C4-2B (cell line): ENCODE results near the gene PIGU.

Experiments used
- ZFX ChIP-seq: fragments of 450-650 bp; IDR thresholded peaks from 2 replicates; pipeline ENCODE4 v1.6.1; 2017
- TF ChIP-seq, protein P1 (sequence below): fragments of 450-650 bp; conservative IDR thresholded peaks from 2 replicates; pipeline ENCODE4 v1.5.1; 2017; ENCODE audit warnings: mild to moderate bottlenecking

DNA sequence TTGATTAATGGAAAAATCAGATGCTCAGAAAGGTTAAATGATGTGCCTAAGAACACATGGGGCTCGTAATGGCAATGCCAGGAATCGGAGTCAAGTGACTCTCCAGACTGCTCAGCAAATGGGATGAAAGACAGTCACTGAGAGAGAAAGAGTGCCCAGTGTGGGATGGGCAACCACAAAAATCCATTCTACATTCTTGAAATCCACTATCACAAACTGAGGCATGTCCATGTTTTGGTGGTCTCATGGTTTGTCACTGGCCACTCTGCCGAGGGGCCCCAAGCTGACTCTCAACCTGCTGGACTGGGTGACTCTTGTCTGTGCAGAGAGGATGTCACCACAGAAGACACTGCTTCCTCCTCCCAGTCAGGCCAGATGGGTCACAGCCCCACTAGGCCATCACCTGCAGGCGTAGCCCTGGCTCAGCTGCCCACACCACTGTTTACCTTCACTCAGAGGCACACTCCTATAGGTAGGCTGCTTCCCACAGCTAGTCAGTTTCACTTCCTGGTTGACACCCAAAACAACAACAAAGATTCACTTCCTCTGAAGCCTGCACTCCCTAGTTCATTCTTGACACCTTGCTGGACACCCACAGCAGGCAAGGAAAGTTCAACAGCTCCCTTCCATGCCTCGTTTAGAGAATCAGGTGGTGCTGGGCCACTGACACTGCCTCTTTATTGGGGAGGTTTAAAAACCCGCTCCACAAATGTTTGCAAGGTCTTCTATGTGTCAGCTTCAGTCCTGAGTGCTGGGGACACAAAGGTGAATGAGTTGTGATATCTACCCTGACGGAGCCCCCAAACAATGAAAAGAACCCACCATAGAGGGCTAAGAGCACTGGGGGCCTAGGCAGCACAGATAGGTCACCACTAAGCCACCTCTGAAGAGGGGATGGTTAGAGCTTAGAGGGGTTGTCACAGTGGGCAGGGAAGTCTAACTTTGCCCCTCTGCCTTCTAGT lies 96.6 kb downstream of the PIGU start:
- TF ChIP-seq, protein P1, sequence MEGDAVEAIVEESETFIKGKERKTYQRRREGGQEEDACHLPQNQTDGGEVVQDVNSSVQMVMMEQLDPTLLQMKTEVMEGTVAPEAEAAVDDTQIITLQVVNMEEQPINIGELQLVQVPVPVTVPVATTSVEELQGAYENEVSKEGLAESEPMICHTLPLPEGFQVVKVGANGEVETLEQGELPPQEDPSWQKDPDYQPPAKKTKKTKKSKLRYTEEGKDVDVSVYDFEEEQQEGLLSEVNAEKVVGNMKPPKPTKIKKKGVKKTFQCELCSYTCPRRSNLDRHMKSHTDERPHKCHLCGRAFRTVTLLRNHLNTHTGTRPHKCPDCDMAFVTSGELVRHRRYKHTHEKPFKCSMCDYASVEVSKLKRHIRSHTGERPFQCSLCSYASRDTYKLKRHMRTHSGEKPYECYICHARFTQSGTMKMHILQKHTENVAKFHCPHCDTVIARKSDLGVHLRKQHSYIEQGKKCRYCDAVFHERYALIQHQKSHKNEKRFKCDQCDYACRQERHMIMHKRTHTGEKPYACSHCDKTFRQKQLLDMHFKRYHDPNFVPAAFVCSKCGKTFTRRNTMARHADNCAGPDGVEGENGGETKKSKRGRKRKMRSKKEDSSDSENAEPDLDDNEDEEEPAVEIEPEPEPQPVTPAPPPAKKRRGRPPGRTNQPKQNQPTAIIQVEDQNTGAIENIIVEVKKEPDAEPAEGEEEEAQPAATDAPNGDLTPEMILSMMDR: no peak
- TF ChIP-seq ZFX: no peak
